H1 (cell line): Measurements from ENCODE around the gene RYR3. TPM values are rescaled to one million over a fixed set of nuclear protein-coding genes. Genes with fewer than 3 reads are reported as not detected.
A peak's percentile ranks its signal among the peaks of the same experiment; 100 is the strongest.

Experiments
- CTCF ChIA-PET: fragments of 300-600 bp; sonication (Branson Sonifier 250); formaldehyde crosslinking; loops from one replicate; lab custom pipeline; 2021; ENCODE audit not compliant: partially characterized antibody; lab: Charles Lee
- POLR2A ChIA-PET: fragments of 300-600 bp; sonication (Branson Sonifier 250); formaldehyde crosslinking; loops from one replicate; lab custom pipeline; 2021; ENCODE audit warnings: inconsistent platforms; ENCODE audit not compliant: partially characterized antibody; lab: Charles Lee
- DNase-seq, 2 experiments: peaks; one replicate each; pipeline versions ENCODE4 v3.0.0 to v3.0.0-alpha.2; 2010 to 2022; ENCODE audit warnings: low spot score in 2 of 2, low read depth in 1 of 2, mixed read lengths in 1 of 2
- FAIRE-seq: peaks from 2 replicates; lab custom pipeline; 2011; peaks lifted over from hg19 to GRCh38; lab: Jason Lieb, UNC
- H2AFZ ChIP-seq: 2 replicates; pipeline ENCODE4 v1.8.1; 2012; ENCODE audit warnings: low read length, inconsistent platforms
- H2AK5ac ChIP-seq: 2 replicates; pipeline ENCODE4 v1.6.1; 2013; ENCODE audit warnings: low read depth, low read length
- H2BK120ac ChIP-seq: replicated peaks from 2 replicates; pipeline ENCODE3; 2013; ENCODE audit warnings: low read depth, low read length, inconsistent platforms
- H2BK12ac ChIP-seq: 2 replicates; pipeline ENCODE4 v1.6.1; 2013; ENCODE audit warnings: low read depth, low read length
- H2BK15ac ChIP-seq: 2 replicates; pipeline ENCODE4 v1.6.1; 2013; ENCODE audit warnings: low read length
- H2BK20ac ChIP-seq: 2 replicates; pipeline ENCODE4 v1.6.1; 2013; ENCODE audit warnings: low read length
- H2BK5ac ChIP-seq: 2 replicates; pipeline ENCODE4 v1.6.1; 2013; ENCODE audit warnings: low read depth, low read length
- H3K14ac ChIP-seq: 2 replicates; pipeline ENCODE4 v1.6.1; 2013; ENCODE audit warnings: inconsistent platforms; ENCODE audit not compliant: insufficient read length
- H3K18ac ChIP-seq: 2 replicates; pipeline ENCODE4 v1.6.1; 2013; ENCODE audit warnings: low read length; ENCODE audit errors: extremely low read depth
- H3K23ac ChIP-seq: 2 replicates; pipeline ENCODE4 v1.6.1; 2013; ENCODE audit warnings: inconsistent platforms; ENCODE audit not compliant: insufficient read length
- H3K23me2 ChIP-seq: 2 replicates; pipeline ENCODE4 v1.6.1; 2013; ENCODE audit warnings: low read depth, low read length
- H3K27ac ChIP-seq: 2 replicates; pipeline ENCODE4 v1.6.1; 2011; ENCODE audit warnings: low read depth, low read length, inconsistent platforms
- H3K27me3 ChIP-seq, 4 experiments: replicated peaks in 1 of 4; 1 replicate in 1 of 4; 2 replicates in 3 of 4; pipeline versions ENCODE4 v1.6.1 to v1.8.1; 2011 to 2013; ENCODE audit warnings: low read length in 3 of 4, mild to moderate bottlenecking in 3 of 4, inconsistent platforms in 2 of 4, mixed read lengths in 2 of 4, moderate library complexity in 1 of 4; ENCODE audit not compliant: control insufficient read depth in 3 of 4, insufficient read depth in 3 of 4; ENCODE audit errors: extremely low read depth in 1 of 4
- H3K36me3 ChIP-seq, 4 experiments: 2 replicates each; pipeline versions ENCODE4 v1.6.1 to v1.8.1; 2011 to 2013; ENCODE audit warnings: mild to moderate bottlenecking in 4 of 4, low read length in 3 of 4, moderate library complexity in 2 of 4, control low read depth in 1 of 4, inconsistent platforms in 1 of 4; ENCODE audit not compliant: insufficient read depth in 4 of 4, control insufficient read depth in 2 of 4
- H3K4ac ChIP-seq: replicated peaks from 2 replicates; pipeline ENCODE3; 2013; ENCODE audit warnings: low read length, low read depth, mixed read lengths, inconsistent platforms; ENCODE audit not compliant: insufficient read length
- H3K4me1 ChIP-seq, 4 experiments: replicated peaks in 1 of 4; 1 replicate in 1 of 4; 2 replicates in 3 of 4; pipeline versions ENCODE4 v1.6.1 to v1.8.1; 2011 to 2013; ENCODE audit warnings: low read length in 3 of 4, inconsistent platforms in 2 of 4, mixed read lengths in 1 of 4; ENCODE audit not compliant: insufficient read depth in 4 of 4, control insufficient read depth in 3 of 4
- H3K4me2 ChIP-seq, 2 experiments: 2 replicates each; pipeline versions ENCODE4 v1.6.1 to v1.8.1; 2011 to 2013; ENCODE audit warnings: low read depth in 2 of 2, low read length in 2 of 2, control low read depth in 1 of 2, inconsistent platforms in 1 of 2, mild to moderate bottlenecking in 1 of 2; ENCODE audit not compliant: insufficient read depth in 1 of 2
- H3K4me3 ChIP-seq, 4 experiments: fragments of 200-600, 300-600 bp in 1 of 4; sonication (generic), shearing (Covaris generic), sonication (Bioruptor Twin) in 1 of 4; 2 replicates each; pipeline versions ENCODE4 v1.5.1 to v1.8.1; 2011 to 2016; ENCODE audit warnings: low read length in 4 of 4, low read depth in 3 of 4, control low read depth in 2 of 4, inconsistent platforms in 2 of 4, mild to moderate bottlenecking in 2 of 4, mixed read lengths in 1 of 4, moderate library complexity in 1 of 4; ENCODE audit not compliant: insufficient read depth in 2 of 4; ENCODE audit errors: extremely low read depth in 1 of 4
- H3K56ac ChIP-seq: replicated peaks from 2 replicates; pipeline ENCODE3; 2013; ENCODE audit warnings: low read depth, mild to moderate bottlenecking, mixed read lengths, low read length, inconsistent platforms; ENCODE audit not compliant: insufficient read length
- H3K79me1 ChIP-seq: 2 replicates; pipeline ENCODE4 v1.6.1; 2013; ENCODE audit warnings: low read depth, low read length, control low read depth
- H3K79me2 ChIP-seq, 2 experiments: 2 replicates each; pipeline versions ENCODE4 v1.6.1 to v1.8.1; 2012 to 2013; ENCODE audit warnings: low read length in 2 of 2, mild to moderate bottlenecking in 2 of 2, inconsistent platforms in 1 of 2; ENCODE audit not compliant: insufficient read depth in 2 of 2, control insufficient read depth in 1 of 2
- H3K9ac ChIP-seq, 4 experiments: replicated peaks in 1 of 4; 1 replicate in 1 of 4; 2 replicates in 3 of 4; pipeline versions ENCODE4 v1.6.1 to v1.8.1; 2011 to 2013; ENCODE audit warnings: low read depth in 3 of 4, low read length in 3 of 4, control low read depth in 2 of 4, mild to moderate bottlenecking in 2 of 4, moderate library complexity in 2 of 4, inconsistent platforms in 1 of 4; ENCODE audit errors: extremely low read depth in 1 of 4
- H3K9me3 ChIP-seq, 2 experiments: 2 replicates each; pipeline versions ENCODE4 v1.6.1 to v1.8.1; 2012 to 2013; ENCODE audit warnings: mild to moderate bottlenecking in 2 of 2, moderate library complexity in 2 of 2, control low read depth in 1 of 2, inconsistent platforms in 1 of 2, low read depth in 1 of 2, low read length in 1 of 2, mixed read lengths in 1 of 2; ENCODE audit not compliant: insufficient read depth in 2 of 2
- H4K20me1 ChIP-seq, 2 experiments: replicated peaks in 1 of 2; 2 replicates each; pipeline versions ENCODE3 to v1.8.1; 2011 to 2013; ENCODE audit warnings: inconsistent platforms in 2 of 2, low read length in 2 of 2, mild to moderate bottlenecking in 1 of 2; ENCODE audit not compliant: insufficient read depth in 2 of 2, control insufficient read depth in 1 of 2
- H4K5ac ChIP-seq: 2 replicates; pipeline ENCODE4 v1.6.1; 2013; ENCODE audit warnings: low read length, low read depth, mixed read lengths, inconsistent platforms; ENCODE audit not compliant: insufficient read length
- H4K8ac ChIP-seq: 2 replicates; pipeline ENCODE4 v1.8.0; 2013; ENCODE audit warnings: mild to moderate bottlenecking, moderate library complexity, low read length, inconsistent platforms; ENCODE audit not compliant: insufficient read depth; ENCODE audit errors: extremely low read depth
- H4K91ac ChIP-seq: replicated peaks from 2 replicates; pipeline ENCODE3; 2013; ENCODE audit warnings: low read length, mixed read lengths, inconsistent platforms; ENCODE audit not compliant: insufficient read length
- ATF2 ChIP-seq: IDR thresholded peaks from 2 replicates; pipeline ENCODE4 v1.6.1; 2012; ENCODE audit warnings: low read length, inconsistent platforms
- CBX5 ChIP-seq: fragments of 300-800, 300-1000 bp; sonication (generic); IDR thresholded peaks from 2 replicates; pipeline ENCODE4 v1.7.1; 2016; ENCODE audit warnings: antibody characterized with exemption, low read length, low read depth
- EZH2 ChIP-seq: fragments of 200-600 bp; sonication (generic); IDR thresholded peaks from 2 replicates; pipeline ENCODE4 v1.7.1; 2012; ENCODE audit warnings: low read depth, mild to moderate bottlenecking, moderate library complexity, low read length, inconsistent platforms; ENCODE audit not compliant: severe bottlenecking
- FOSL1 ChIP-seq: IDR thresholded peaks from 2 replicates; pipeline ENCODE4 v1.6.1; 2011; ENCODE audit warnings: mild to moderate bottlenecking, low read depth, low read length, moderate library complexity; ENCODE audit not compliant: insufficient read depth
- KDM5A ChIP-seq: fragments of 200-600 bp; IDR thresholded peaks from 2 replicates; pipeline ENCODE4 v1.7.1; 2012; ENCODE audit warnings: mild to moderate bottlenecking, low read length, inconsistent platforms, mixed read lengths
- PHF8 ChIP-seq: fragments of 200-600 bp; sonication (generic); conservative IDR thresholded peaks from 2 replicates; pipeline ENCODE4 v1.7.1; 2012; ENCODE audit warnings: low read depth, mild to moderate bottlenecking, inconsistent platforms, low read length, moderate library complexity
- RBBP5 ChIP-seq: IDR thresholded peaks from 2 replicates; pipeline ENCODE4 v1.7.1; 2012; ENCODE audit warnings: low read depth, mild to moderate bottlenecking, inconsistent platforms, low read length, moderate library complexity, borderline replicate concordance
- RFX5 ChIP-seq: IDR thresholded peaks from 2 replicates; pipeline ENCODE4 v1.6.1; 2011; ENCODE audit warnings: low read depth, low read length, improper control_type of control experiment, borderline replicate concordance
- SUZ12 ChIP-seq: fragments of 200-600 bp; sonication (generic); IDR thresholded peaks from 2 replicates; pipeline ENCODE4 v1.6.1; 2012; ENCODE audit warnings: mild to moderate bottlenecking, inconsistent platforms, low read length, moderate library complexity, mixed read lengths
- WGBS, 2 experiments: shearing (Covaris generic) in 1 of 2; methylation state at CpG; one replicate each; pipeline versions ENCODE4 v1.1.6 to v1.1.7; 2013 to 2015; ENCODE audit warnings: low lambda C conversion rate in 2 of 2, mixed read lengths in 2 of 2, inconsistent platforms in 1 of 2, low coverage in 1 of 2, missing lambda C conversion rate in 1 of 2; ENCODE audit not compliant: insufficient replicate concordance in 2 of 2, insufficient coverage in 1 of 2, insufficient read length in 1 of 2; ENCODE audit errors: extremely low coverage in 1 of 2, missing lambda C conversion rate in 1 of 2; 5-methylcytosine and 5-hydroxymethylcytosine counted together
- polyA plus RNA-seq, 7 experiments: library from polyadenylated mRNA; depleted of rRNA in 3 of 7; stranded (reverse) in 5 of 7; unstranded in 2 of 7; fragments of >200 nt in 5 of 7; fragments of 200-250 nt in 2 of 7; gene quantifications; 1 replicate in 5 of 7; 2 replicates in 1 of 7; 4 replicates in 1 of 7; pipeline versions ENCODE4 v1.2.1 to v1.2.3, GENCODE V29; 2011 to 2013; ENCODE audit warnings: missing spikeins in 2 of 7, mixed read lengths in 2 of 7
- total RNA-seq: library from RNA; stranded (reverse); fragmentation: NEBNext Ultra II Directional; extraction: Animal tissue kit (Norgen Biotek cat#: 25700); gene quantifications from 2 replicates; pipeline ENCODE4 v1.2.1, GENCODE V29; 2021
- TF ChIP-seq, protein P1 (sequence below): IDR thresholded peaks from 2 replicates; pipeline ENCODE4 v1.6.1; 2012; ENCODE audit warnings: inconsistent platforms

The RYR3 gene
- total and polyA plus RNA-seq, 2 of the 8 experiments (the other 6 are each of a cell fraction or from before 2014, with no cell fraction given), result 0.33 to 3.4 TPM

DNA sequence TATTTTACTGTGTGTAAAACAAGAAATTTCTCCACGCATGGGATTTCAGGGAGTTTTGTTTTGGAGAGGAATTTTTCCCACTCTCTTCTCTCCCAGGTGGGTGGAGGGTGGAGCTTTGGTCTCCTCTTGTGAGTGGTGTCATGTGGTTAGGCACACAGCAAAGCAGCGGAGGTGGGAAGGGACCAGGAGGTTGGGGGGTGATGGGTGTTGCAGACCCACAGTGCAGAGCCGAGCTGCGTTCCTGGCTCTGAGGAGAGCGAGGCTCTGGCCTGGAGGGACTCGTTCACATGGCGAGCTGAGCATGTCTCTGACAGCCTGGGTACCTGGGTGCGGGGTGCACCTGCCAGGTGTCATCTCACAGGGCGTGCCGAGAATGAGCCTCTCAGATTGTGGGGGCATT is 87.8 kb downstream of the RYR3 start:
- no peak overlapping the region for H2BK12ac ChIP-seq
- H4K5ac ChIP-seq, result no peak overlapping the region
- H3K79me2 ChIP-seq, result no peaks in the 10 kb centered on the region
- H3K14ac ChIP-seq, result no peak overlapping the region
- no peak overlapping the region for H3K56ac ChIP-seq
- ChIA-PET CTCF (interaction anchor here (0.7 to 3.0 kb wide), 9 partner anchors 13 to 302 kb away, joined by 3 to 11 read pairs (median 3); no protein-coding TSS in a partner anchor), POLR2A (no interaction called here)
- H3K27me3 ChIP-seq, result no peaks in the 10 kb centered on the region
- no peak overlapping the region for H4K8ac ChIP-seq
- H3K27ac ChIP-seq, result no peak overlapping the region
- H3K4me2 ChIP-seq, result no peak overlapping the region
- no peak overlapping the region for H3K23ac ChIP-seq
- H3K4ac ChIP-seq, result no peak overlapping the region
- H2BK120ac ChIP-seq, result no peak overlapping the region
- no peak overlapping the region for H2BK15ac ChIP-seq
- H3K79me1 ChIP-seq, result no peaks in the 10 kb centered on the region
- no peak overlapping the region for H3K18ac ChIP-seq
- no peaks in the 10 kb centered on the region for H3K23me2 ChIP-seq
- WGBS, 2 experiments, result 90% methylated on average over 10 of the region's 10 CpGs; no CpG with 5 or more reads in 1 of the 2 experiments
- no peak overlapping the region for H2AFZ ChIP-seq
- H2BK20ac ChIP-seq, result no peak overlapping the region
- no peak overlapping the region for H4K91ac ChIP-seq
- no peak overlapping the region for H2BK5ac ChIP-seq
- H3K9ac ChIP-seq, result no peak overlapping the region
- H2AK5ac ChIP-seq, result 0 out of 2 replicates have a peak overlapping the region, but pooled peaks have one; percentile 68
- H3K9me3 ChIP-seq, result no peaks in the 10 kb centered on the region
- no peaks in the 10 kb centered on the region for H3K36me3 ChIP-seq
- no peaks in the 10 kb centered on the region for H4K20me1 ChIP-seq
- H3K4me1 ChIP-seq, result peaks cover 0 to 2% (median under 1%) of the 10 kb centered on the region in 4 experiments; a peak in 3 of 7 replicates
- H3K4me3 ChIP-seq, result no peak overlapping the region
- DNase-seq, result no peak
- FAIRE-seq, result no peak
- TF ChIP-seq SUZ12, result no peak
- TF ChIP-seq RBBP5, result no peak
- TF ChIP-seq, protein P1, sequence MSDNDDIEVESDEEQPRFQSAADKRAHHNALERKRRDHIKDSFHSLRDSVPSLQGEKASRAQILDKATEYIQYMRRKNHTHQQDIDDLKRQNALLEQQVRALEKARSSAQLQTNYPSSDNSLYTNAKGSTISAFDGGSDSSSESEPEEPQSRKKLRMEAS, result no peak
- no peak for TF ChIP-seq ATF2
- TF ChIP-seq CBX5, result no peak
- TF ChIP-seq PHF8, result no peak
- TF ChIP-seq RFX5, result no peak
- TF ChIP-seq EZH2, result no peak
- TF ChIP-seq FOSL1, result no peak
- TF ChIP-seq KDM5A, result no peak
